Osteoblast (primary cell): ENCODE data around the gene REL. TPM values are rescaled to one million over a fixed set of nuclear protein-coding genes. Genes with fewer than 3 reads are reported as not detected.

ENCODE experiments used
- DNase-seq: peaks from one replicate; pipeline ENCODE4 v3.0.0; 2011; ENCODE audit warnings: low spot score, mixed read lengths; ENCODE audit not compliant: insufficient read length; ENCODE audit errors: missing footprints
- H2AFZ ChIP-seq: 2 replicates; pipeline ENCODE4 v1.6.0; 2011; ENCODE audit warnings: mild to moderate bottlenecking, low read length
- H3K27ac ChIP-seq: 2 replicates; pipeline ENCODE4 v1.5.1; 2011; ENCODE audit warnings: mild to moderate bottlenecking, low read depth, low read length, moderate library complexity
- H3K27me3 ChIP-seq: 2 replicates; pipeline ENCODE4 v1.6.0; 2012; ENCODE audit warnings: mild to moderate bottlenecking, control low read depth, inconsistent platforms, low read length, moderate library complexity; ENCODE audit not compliant: insufficient read depth
- H3K36me3 ChIP-seq: 2 replicates; pipeline ENCODE4 v1.5.1; 2011; ENCODE audit warnings: mild to moderate bottlenecking, low read length, control low read depth, moderate library complexity; ENCODE audit not compliant: insufficient read depth
- H3K4me1 ChIP-seq: 2 replicates; pipeline ENCODE4 v1.5.1; 2011; ENCODE audit warnings: mild to moderate bottlenecking, low read length, control low read depth, moderate library complexity; ENCODE audit not compliant: insufficient read depth
- H3K4me2 ChIP-seq: 2 replicates; pipeline ENCODE4 v1.6.0; 2011; ENCODE audit warnings: mild to moderate bottlenecking, low read length; ENCODE audit not compliant: insufficient read depth
- H3K4me3 ChIP-seq: fragments of 200-600 bp; sonication (generic); 3 replicates; pipeline ENCODE4 v1.5.1; 2012; ENCODE audit warnings: mild to moderate bottlenecking, low read length, inconsistent platforms; ENCODE audit not compliant: insufficient read depth
- H3K79me2 ChIP-seq: 2 replicates; pipeline ENCODE4 v1.6.0; 2012; ENCODE audit warnings: mild to moderate bottlenecking, low read length, control low read depth, inconsistent platforms; ENCODE audit not compliant: insufficient read depth
- H3K9me3 ChIP-seq: 2 replicates; pipeline ENCODE4 v1.5.1; 2011; ENCODE audit warnings: low read depth, low read length, control low read depth
- H4K20me1 ChIP-seq: 2 replicates; pipeline ENCODE4 v1.6.0; 2012; ENCODE audit warnings: mild to moderate bottlenecking, low read length, control low read depth; ENCODE audit not compliant: insufficient read depth
- small RNA-seq: library from RNA; depleted of rRNA; stranded (forward); fragments of <200 nt; gene quantifications from one replicate; pipeline ENCODE3, GENCODE V24; 2012
- total RNA-seq: library from RNA; depleted of rRNA; stranded (reverse); fragments of >200 nt; gene quantifications from 2 replicates; pipeline ENCODE4 v1.2.3, GENCODE V29; 2012
- TF ChIP-seq, protein P1 (sequence below): IDR thresholded peaks from 2 replicates; pipeline ENCODE4 v1.5.1; 2011; ENCODE audit warnings: mild to moderate bottlenecking, low read depth, low read length, moderate library complexity; ENCODE audit errors: extremely low read depth

The REL gene
- total RNA-seq, 1 donor, result 6.2 TPM

DNA sequence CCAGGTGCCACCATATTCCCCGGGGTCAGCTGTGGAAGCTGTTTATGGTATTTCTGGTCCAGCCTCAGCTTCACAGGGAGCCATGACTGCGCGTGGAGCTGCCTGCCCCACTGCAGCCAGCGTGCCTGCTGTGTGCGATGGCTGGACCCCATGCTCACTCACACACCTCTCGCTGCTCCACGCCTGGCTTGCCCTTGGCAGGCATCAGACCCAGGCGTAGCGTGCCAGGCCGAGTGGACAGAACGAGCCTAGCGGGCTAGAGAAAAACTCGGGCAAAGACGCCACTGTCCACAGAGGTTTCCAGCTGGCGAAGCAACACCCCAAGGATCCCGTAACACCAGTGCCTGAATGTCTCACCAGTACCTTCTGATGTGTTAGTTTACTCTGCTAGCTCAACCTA is 93.3 kb downstream of the REL start:
- Histone ChIP-seq H3K27me3 (no peaks in the 10 kb centered on the region), H3K27ac (no peak overlapping the region), H3K4me3 (no peak overlapping the region), H3K79me2 (no peaks in the 10 kb centered on the region), H3K9me3 (no peaks in the 10 kb centered on the region), H3K36me3 (no peaks in the 10 kb centered on the region), H3K4me1 (no peaks in the 10 kb centered on the region), H4K20me1 (no peaks in the 10 kb centered on the region), H3K4me2 (no peak overlapping the region), H2AFZ (no peak overlapping the region)
- TF ChIP-seq, protein P1, sequence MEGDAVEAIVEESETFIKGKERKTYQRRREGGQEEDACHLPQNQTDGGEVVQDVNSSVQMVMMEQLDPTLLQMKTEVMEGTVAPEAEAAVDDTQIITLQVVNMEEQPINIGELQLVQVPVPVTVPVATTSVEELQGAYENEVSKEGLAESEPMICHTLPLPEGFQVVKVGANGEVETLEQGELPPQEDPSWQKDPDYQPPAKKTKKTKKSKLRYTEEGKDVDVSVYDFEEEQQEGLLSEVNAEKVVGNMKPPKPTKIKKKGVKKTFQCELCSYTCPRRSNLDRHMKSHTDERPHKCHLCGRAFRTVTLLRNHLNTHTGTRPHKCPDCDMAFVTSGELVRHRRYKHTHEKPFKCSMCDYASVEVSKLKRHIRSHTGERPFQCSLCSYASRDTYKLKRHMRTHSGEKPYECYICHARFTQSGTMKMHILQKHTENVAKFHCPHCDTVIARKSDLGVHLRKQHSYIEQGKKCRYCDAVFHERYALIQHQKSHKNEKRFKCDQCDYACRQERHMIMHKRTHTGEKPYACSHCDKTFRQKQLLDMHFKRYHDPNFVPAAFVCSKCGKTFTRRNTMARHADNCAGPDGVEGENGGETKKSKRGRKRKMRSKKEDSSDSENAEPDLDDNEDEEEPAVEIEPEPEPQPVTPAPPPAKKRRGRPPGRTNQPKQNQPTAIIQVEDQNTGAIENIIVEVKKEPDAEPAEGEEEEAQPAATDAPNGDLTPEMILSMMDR, result no peak
- no peak for DNase-seq

Small RNAs within 50 kb of the gene (small RNA-seq; reads per million reads assigned to genes)
- gene RN7SL632P (not detected), gene RNU4-51P (not detected)

Other genes starting within 250 kb of the REL start
- gene PAPOLG, start 125.3 kb upstream of the REL start, total RNA-seq, result 17.7 and 19.9 TPM in 2 replicates
- gene PEX13, start 136.1 kb downstream of the REL start, total RNA-seq, result 33.3 and 34.0 TPM in 2 replicates
- 5.6 and 5.8 TPM in 2 replicates for gene PUS10, start 136.7 kb downstream of the REL start, total RNA-seq
- gene SANBR, start 184.3 kb downstream of the REL start, total RNA-seq, result 17.0 and 18.6 TPM in 2 replicates